D341Med (cell line): ENCODE measurements around the gene MAPK8.

Source experiments
- DNase-seq: peaks from one replicate; pipeline ENCODE4 v3.0.0; 2012; ENCODE audit warnings: low spot score

MAPK8 gene

DNA sequence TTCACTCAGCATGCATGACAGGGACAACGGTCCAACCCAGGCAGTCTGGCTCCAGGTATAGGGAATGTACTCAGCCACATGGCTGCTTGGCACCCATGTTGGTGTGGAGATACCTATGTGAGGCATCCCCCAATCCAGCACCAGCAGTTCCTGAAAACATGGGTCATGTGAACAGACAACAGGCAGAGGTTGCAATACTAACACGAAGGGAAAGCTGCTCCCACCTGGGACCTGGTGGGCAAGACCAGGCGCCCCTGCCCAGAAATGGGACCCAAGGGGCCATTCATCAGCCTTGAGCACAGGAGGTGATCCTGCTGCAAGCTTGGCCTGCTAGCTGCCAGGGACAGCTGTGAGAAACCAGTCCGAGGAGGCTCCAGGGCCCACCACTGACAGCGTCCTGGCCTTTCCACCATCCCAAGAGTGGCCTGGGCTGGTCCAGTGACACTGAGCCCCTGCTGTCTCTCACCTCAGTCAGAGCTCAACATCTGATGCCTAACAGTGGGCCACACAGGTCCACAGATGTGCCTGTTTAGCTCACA lies 156.1 kb downstream of the MAPK8 start:
- peak; percentile 31 for DNase-seq

GRCh38 chr10:48463318-48464003 lies 157.0 kb downstream of the MAPK8 start:
- peak; percentile 43 for DNase-seq

DNA sequence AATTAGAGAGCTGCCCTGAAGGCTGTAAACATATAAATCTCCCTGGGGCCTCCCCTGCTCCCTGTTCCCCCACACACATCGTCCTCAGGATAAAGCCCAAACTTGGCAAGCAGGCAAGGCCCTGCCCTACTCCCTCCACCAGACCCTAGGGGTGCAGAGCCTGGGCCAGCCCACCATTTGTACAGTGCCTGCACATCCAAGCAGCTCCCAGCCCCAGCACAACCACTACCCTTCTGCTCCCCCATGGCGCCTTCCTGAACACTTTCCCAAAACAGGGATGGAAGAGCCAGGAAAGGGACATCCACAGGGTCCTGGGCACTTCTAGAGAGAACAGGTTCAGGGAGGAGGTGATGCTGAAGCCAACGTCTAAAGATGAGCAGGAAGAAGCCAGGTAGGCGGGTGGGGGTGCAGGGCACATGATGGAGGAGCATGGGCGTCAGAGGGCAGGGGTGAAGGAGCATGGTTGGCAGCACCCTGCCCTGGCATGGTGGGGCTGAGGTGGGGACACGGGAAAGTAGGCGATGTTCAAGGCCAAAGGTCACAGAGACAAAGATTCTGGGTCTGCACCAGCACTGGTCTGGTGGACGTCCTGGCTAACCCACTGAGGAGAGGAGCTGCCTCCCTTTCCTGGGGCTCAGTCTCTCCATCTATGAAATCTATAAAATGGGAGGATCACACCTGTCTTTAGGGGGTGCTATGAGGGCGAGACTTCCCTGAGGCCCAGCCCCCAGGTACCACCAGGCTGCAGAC lies 157.8 kb downstream of the MAPK8 start:
- peak; percentile 30 for DNase-seq

- DNase-seq, result peak; percentile 45
Observed at GRCh38 chr10:48464871-48465736, 158.6 kb downstream of the MAPK8 start.

DNA sequence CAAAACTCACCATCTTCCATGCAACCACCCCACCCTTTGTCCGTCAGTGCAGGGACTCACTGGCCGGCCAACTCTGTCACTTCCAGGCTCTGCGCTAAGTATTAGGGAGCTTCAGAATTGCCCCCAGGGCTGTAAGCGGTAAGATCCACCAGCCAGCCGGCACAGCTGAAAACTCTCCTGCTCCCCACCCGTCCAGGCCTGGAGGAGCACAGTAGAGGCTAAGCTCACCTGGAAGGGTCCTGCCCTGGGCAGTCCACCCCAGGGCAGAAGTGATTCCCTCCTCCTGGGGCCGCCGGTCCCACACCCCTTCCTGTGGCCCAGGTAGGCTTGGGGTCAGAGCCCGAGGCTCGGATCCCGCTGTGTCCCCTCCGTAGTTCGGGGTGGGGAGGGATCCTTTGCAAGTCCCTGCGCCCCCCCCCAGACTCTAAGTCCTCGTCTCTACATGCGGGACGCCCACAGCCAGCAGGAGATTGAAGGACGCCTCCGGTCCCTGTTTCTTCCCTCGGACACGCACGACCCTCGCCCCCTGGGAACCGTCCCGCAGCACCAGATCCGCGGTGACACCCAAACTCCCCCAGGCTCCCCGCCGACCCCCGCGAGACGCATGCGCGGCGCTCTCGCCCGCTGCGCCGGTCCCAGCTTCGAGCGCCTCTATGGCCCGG lies 159.5 kb downstream of the MAPK8 start:
- peak; percentile 33 for DNase-seq

DNA sequence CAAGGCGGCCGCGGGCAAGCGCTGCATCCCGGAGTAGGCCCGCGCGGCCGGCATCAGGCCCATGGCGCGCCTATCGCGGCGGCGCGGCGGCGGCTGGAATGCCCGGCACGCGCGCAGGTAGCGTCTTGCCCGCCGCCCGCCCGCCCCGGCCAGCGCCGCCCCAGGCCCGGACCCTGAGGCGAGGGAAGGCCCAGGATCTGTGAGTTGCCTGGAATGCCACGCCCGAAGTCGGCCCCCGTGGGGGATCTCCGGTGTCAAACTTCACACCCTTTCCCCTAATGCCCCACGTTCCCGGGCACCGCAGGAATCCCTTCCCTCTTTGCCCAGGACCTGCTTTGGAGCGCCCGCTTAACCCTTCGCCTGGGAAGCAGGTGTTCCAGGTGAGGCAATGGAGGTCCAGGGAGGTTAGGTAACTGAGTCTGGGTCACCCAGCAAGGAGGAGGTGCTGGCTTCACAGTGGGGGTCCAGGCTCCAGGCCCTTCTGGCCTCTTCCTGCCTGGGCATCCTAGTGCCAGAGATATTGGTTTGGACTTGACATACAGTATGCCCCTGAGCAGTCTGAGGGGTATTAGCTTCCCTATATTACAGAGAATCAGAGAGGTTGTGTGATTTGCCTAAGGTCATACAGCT lies 160.2 kb downstream of the MAPK8 start:
- DNase-seq, result peak; percentile 40

DNA sequence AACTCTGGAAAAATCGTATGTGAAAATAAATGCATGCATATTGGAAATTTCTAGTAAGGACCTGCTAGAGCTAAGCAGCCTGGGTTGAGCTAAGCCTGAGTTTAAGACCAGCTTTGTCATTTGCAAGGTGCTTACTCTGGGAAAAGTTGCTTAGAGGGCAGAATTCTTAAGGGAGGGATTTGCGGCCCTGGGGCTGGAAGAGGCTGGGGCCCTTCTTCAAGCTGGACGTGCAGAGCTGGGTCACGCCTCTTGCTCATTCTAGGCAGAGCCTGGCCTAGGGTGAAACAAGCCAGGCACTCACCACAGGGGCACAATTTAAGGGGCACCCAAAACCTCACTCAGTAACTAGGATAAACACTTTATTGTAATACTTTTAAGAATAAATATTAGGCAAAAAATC lies 161.2 kb downstream of the MAPK8 start:
- DNase-seq, result peak; percentile 29

DNA sequence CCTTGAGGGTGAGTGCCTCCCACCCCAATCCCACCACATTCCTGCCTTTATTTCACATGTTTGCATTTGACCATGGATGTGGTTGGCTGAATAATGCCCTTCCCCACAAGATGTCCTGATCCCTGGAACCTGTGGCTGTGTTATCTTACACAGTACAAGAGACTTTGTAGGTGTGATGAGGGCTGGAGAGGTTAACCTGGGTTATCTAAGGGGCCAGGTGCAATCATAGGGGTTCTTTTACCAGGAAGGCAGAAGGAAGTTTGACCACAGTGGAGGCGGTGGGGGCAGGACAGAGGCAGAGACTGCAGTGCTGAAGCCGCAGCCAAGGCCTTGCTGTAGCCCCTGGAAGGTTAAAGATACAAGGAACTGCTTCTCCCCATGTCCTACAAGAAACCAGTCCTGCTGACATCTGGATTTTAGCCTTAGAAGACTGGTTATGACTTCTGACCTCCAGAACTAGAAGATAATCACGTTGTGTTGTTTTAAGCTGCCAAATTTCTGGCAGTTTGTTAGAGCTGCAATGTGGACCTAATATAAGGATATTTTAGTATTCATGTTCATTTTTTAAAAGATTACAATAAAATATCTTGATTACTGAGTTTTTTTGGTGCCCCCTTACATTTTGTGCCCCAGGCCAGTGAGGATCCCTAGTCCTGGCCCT lies 161.8 kb downstream of the MAPK8 start:
- DNase-seq, result no peak

DNA sequence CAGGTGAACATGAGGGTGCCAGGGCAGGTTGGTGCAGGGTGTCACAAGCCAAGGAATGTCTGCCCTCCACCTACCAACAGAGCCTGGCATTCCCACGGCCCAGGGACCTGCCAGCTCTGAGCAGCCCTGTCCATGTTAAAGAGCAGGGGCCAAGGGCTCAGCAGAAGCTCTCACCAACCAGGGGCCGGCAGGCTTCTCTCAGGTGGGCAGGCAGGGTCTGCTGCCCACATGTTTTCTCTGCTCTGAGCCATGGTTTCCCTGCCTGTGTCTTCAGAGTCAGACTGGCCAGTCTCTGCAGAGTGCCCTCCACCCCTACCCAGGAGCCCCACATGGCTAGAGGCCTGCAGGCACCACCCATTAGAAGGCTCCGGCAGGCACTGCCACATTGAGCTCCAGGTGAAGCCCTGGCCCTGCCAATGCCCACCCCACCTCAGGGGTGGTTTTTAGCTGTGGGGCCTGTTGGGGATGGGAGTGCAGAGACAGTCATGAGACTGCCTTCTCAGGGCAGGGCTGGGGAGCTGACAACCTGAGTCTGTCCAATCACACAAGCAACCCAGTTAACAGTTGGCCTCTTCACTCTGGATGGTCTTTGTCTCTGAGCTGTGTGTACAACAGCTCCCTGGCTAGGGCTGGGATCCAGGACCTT lies 162.5 kb downstream of the MAPK8 start:
- peak; percentile 32 for DNase-seq

DNA sequence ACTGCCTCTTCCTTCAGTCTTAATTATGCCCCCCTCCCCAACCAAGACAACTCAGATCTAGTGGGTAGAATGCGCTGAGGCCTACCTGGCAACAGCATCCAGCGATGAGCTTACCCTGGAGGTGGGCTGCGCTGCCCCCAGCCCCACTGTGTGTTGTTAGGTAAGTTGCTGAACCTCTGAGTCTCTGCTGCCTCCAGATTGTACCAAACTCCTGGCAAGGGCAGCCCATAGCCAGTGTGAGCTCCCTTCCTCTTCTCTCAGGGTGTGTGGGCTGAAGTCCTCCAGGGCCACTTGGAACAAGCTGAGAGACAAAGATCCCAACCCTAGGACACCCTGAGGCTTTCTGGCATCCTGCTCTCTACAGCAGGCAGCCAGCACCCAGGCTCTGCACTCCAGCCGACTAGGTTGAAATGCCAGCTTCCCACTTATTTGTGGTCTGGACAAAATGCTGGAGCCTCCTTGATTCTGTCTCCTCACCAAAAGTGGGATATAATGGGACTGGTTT lies 163.1 kb downstream of the MAPK8 start:
- peak; percentile 19 for DNase-seq

DNA sequence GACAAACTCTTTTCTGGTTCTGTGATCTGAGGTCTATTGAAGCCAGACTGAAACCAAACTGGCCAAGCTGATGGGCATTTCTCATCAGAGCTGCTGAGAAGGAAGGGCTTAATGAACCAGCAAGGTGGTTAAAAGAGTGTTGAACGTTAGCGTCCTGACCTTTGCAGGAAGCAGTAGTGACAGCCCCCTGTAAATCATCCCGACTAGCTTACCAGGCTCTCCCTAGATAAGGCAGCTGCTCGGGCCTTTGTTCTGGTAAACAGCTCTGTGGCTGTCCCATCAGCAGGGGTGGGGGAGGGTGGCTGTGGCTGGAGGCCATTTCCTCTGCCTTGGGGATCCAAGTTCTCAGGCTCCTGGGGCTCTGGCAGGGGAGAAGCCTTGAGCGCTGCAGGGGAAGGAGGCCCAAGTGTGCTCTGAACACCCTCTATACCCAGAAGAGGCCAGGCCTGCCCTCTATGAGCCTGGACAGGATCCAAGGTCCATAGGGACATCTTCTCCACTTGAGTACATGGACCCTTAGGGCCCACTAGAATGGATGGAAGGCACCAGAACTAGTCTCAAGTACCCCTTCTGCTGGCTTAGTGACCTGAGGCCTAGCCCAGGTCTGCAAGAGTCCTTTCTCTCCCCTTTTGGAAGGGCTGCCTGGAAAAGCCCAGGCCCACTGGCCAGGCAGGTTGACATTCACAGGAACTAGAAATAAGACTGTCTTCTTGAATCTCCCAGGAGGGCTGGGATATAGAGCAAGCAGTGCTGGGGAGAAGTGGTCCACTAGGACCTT lies 163.8 kb downstream of the MAPK8 start:
- peak; percentile 17 for DNase-seq

DNA sequence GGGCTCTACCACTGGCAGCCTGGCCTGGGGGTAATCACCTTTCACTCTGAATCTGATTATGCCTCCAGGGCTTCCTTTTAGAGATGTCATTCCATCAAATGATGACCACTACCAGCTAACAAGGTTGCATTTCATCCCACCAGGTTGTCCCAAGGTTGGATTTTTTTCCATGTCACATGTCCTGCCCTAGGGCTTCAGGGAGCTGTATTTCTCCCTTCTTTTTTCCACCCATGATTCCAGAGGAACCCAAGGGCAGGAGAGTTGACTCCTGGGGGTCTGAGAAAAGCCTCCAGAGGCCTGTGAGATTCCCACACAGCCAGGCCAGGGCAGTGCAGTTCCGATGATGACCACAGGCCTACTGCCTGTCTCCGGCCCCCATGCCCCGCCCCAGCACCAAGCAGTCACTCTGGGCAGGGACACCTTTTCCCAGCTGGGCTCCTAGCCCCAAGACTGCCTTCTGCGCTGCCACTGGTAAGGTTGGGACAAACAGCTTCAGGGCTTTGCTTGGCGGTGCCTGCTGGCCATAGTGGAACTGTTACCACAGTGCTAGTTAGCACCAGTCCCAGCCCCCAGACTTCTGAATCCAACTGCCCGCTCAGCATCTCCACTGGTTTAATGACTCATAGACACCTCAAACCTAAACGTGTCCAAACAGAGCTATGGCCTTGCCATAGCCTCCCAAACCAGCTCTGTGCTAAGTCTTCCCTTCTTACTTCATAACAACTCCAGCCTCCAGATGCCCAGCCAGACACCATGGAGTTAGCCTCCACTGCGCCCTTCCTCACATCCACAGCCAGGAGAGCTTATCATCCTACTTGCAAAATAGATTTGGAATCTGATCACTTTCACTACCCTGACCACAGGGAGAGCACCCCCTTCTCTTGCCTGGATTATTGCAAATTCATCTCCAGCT lies 164.7 kb downstream of the MAPK8 start:
- peak; percentile 36 for DNase-seq

- no peak for DNase-seq
Observed at GRCh38 chr10:48472501-48473069, 166.1 kb downstream of the MAPK8 start.

DNA sequence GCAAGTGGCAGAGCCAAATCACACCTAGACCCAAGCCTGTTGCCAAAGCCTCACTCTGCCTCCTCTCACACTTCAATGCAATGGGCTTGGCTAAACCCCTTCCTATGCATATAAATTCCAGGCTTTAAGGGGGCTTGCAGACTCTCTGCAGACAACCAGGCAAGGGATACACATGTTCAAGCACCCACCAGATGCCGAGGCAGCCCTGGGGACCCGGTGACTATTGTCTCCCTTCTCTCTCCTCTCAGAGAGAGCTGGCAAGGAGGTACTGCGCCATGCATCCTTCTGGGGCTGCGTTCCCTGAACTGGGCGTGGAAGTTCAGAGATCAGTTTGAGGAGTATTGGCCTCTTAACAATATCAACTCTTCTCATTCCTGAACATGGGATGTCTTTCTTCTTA lies 167.2 kb downstream of the MAPK8 start:
- DNase-seq, result peak; percentile 27

- no peak for DNase-seq
Observed at GRCh38 chr10:48474765-48475365, 168.4 kb downstream of the MAPK8 start.

- DNase-seq, result no peak
Observed at GRCh38 chr10:48475943-48476278, 169.4 kb downstream of the MAPK8 start.

GRCh38 chr10:48476279-48476982 lies 170.0 kb downstream of the MAPK8 start:
- peak; percentile 95 for DNase-seq
